ENCODE data around the gene SGCA. TPM values are rescaled to one million over a fixed set of nuclear protein-coding genes. Genes with fewer than 3 reads are reported as not detected.
A peak's percentile ranks its signal among the peaks of the same experiment; 100 is the strongest.

The SGCA gene
- total and polyA plus RNA-seq, 10 of the 15 experiments (the other 5 are each of a cell fraction or from before 2014, with no cell fraction given): 0.13 to 2.2 (median 0.50) TPM; not detected in 2

GRCh38 chr17:50200457-50201275, 34.9 kb downstream of the SGCA start (continued):
- peak; percentile 51 for TF ChIP-seq SKIL (IDR thresholded peaks at IDR 0.05; ENCODE audit: low read depth, poor library complexity, severe bottlenecking)
- TF ChIP-seq EED (IDR thresholded peaks at IDR 0.05; ENCODE audit: low read depth): no peak
- TF ChIP-seq RELB (IDR thresholded peaks at IDR 0.05; ENCODE audit: low read depth): peak; percentile 13; the same call in 1 of the 2 replicates
- TF ChIP-seq ZBTB33 (IDR thresholded peaks at IDR 0.05): no peak
- TF ChIP-seq MYC (IDR thresholded peaks at IDR 0.05; ENCODE audit: insufficient read depth, insufficient read length, insufficient replicate concordance, low read length, severe bottlenecking): no peak
- TF ChIP-seq KAT2A (conservative IDR thresholded peaks at IDR 0.05; ENCODE audit: control insufficient read depth, low read depth, low read length): no peak
- peak; percentile 88 for TF ChIP-seq LARP7 (IDR thresholded peaks at IDR 0.05)
- TF ChIP-seq SMARCA5 (IDR thresholded peaks at IDR 0.05): peak; percentile 94
- TF ChIP-seq SUZ12 (IDR thresholded peaks at IDR 0.05; ENCODE audit: unreplicated experiment): no peak
- no peak for TF ChIP-seq NFXL1 (IDR thresholded peaks at IDR 0.05; ENCODE audit: borderline replicate concordance)
- TF ChIP-seq MEF2B (IDR thresholded peaks at IDR 0.05; ENCODE audit: partially characterized antibody, poor library complexity, severe bottlenecking): no peak
- TF ChIP-seq GATAD2B (conservative IDR thresholded peaks at IDR 0.05; ENCODE audit: low read depth): peak; percentile 85
- TF ChIP-seq IKZF1 (conservative IDR thresholded peaks at IDR 0.05): peak; percentile 61
- peak; percentile 92 for TF ChIP-seq RAD21 (IDR thresholded peaks at IDR 0.05; ENCODE audit: insufficient read depth, low read depth, low read length)
- no peak for TF ChIP-seq ZNF622 (IDR thresholded peaks at IDR 0.05)

Data from GM12878 (cell line).